Lower leg skin (tissue), 4 donors: Measurements from ENCODE around the gene PTPRN2. TPM values are rescaled to one million over a fixed set of nuclear protein-coding genes. Genes with fewer than 3 reads are reported as not detected.
A peak's percentile ranks its signal among the peaks of the same experiment; 100 is the strongest.

ENCODE experiments used
- DNase-seq, 2 donors: peaks; one replicate each; pipeline ENCODE4 v3.0.0-alpha.2; 2019; ENCODE audit warnings: low spot score in 2 of 2
- H3K4me3 ChIP-seq: fragments of 200-600 bp; sonication (generic); 2 replicates; pipeline ENCODE4 v1.5.1; 2017; ENCODE audit warnings: mild to moderate bottlenecking, low read depth; ENCODE audit not compliant: poor library complexity, severe bottlenecking
- CTCF ChIP-seq, 3 donors: fragments of 450-650 bp; IDR thresholded peaks; one replicate each; pipeline ENCODE4 v1.5.1; 2016; ENCODE audit warnings: antibody characterized with exemption in 3 of 3, mild to moderate bottlenecking in 3 of 3, moderate library complexity in 2 of 3
- POLR2A ChIP-seq, 2 donors: fragments of 450-650 bp; IDR thresholded peaks; one replicate each; pipeline ENCODE4 v1.6.1; 2016 to 2017; ENCODE audit warnings: antibody characterized with exemption in 2 of 2, mild to moderate bottlenecking in 1 of 2, moderate library complexity in 1 of 2
- WGBS, 2 donors: methylation state at CpG; one replicate each; pipeline ENCODE4 v1.1.5; 2018; 5-methylcytosine and 5-hydroxymethylcytosine counted together
- intact Hi-C: fragments of 100-400 bp; cut with DNase I; formaldehyde crosslinking; loops from one replicate; pipeline ENCODE4 v1.15.0; 2023; ENCODE audit warnings: low total_unique reads
- total RNA-seq, 4 donors: library from RNA; depleted of rRNA; stranded (reverse); fragments of >200 nt; gene quantifications; one replicate each; pipeline ENCODE4 v1.1.0, GENCODE V29; 2016

Gene PTPRN2
- total RNA-seq, 4 donors from 2014 or later, result 0.11 to 1.6 (median 0.92) TPM

GRCh38 chr7:157555944-157556641 is 1031.5 kb downstream of the PTPRN2 start:
- H3K4me3 ChIP-seq, result no peak overlapping the region
- WGBS, 2 donors, result 87 to 90% methylated on average over 10 of the region's 10 CpGs
- intact Hi-C loops, result no loop called here
- peak in 1 of 2 donors; percentile 61 for DNase-seq
- peak in 1 of 3 donors; percentile 15 for TF ChIP-seq CTCF (IDR thresholded peaks at IDR 0.05)
- no peak for TF ChIP-seq POLR2A (IDR thresholded peaks at IDR 0.05)

GRCh38 chr7:157555313-157555712 is 1032.3 kb downstream of the PTPRN2 start:
- H3K4me3 ChIP-seq, result no peak overlapping the region
- no peak for TF ChIP-seq POLR2A (IDR thresholded peaks at IDR 0.05)
- no peak for TF ChIP-seq CTCF (IDR thresholded peaks at IDR 0.05)
- DNase-seq, result peak in 1 of 2 donors; percentile 12
- intact Hi-C loops, result no loop called here
- 88% methylated on average over 12 of the region's 12 CpGs for WGBS, 2 donors

- H3K4me3 ChIP-seq, result no peak overlapping the region
- intact Hi-C loops, result no loop called here
- peak in 1 of 2 donors; percentile 56 for DNase-seq
- 84 to 89% methylated on average over 24 to 28 of the region's 28 CpGs for WGBS, 2 donors
- TF ChIP-seq CTCF (IDR thresholded peaks at IDR 0.05), result no peak
- TF ChIP-seq POLR2A (IDR thresholded peaks at IDR 0.05), result no peak
Measured at GRCh38 chr7:157554393-157555238, 1033.0 kb downstream of the PTPRN2 start.

GRCh38 chr7:157553256-157553655 is 1034.4 kb downstream of the PTPRN2 start:
- no peak for DNase-seq
- intact Hi-C loops, result no loop called here
- WGBS, 2 donors, result 86 to 90% methylated on average over 18 of the region's 18 CpGs
- no peak overlapping the region for H3K4me3 ChIP-seq
- TF ChIP-seq CTCF (IDR thresholded peaks at IDR 0.05), result no peak
- TF ChIP-seq POLR2A (IDR thresholded peaks at IDR 0.05), result no peak

GRCh38 chr7:157552295-157552993 is 1035.2 kb downstream of the PTPRN2 start:
- intact Hi-C loops, result no loop called here

More at GRCh38 chr7:157552295-157552993, 1035.2 kb downstream of the PTPRN2 start:
- TF ChIP-seq CTCF (IDR thresholded peaks at IDR 0.05), result no peak
- no peak for TF ChIP-seq POLR2A (IDR thresholded peaks at IDR 0.05)
- no peak for DNase-seq
- H3K4me3 ChIP-seq, result no peak overlapping the region
- WGBS, 2 donors, result 86 to 90% methylated on average over 26 of the region's 26 CpGs
